ENCODE results near the gene GREM2.

GREM2 gene

DNA sequence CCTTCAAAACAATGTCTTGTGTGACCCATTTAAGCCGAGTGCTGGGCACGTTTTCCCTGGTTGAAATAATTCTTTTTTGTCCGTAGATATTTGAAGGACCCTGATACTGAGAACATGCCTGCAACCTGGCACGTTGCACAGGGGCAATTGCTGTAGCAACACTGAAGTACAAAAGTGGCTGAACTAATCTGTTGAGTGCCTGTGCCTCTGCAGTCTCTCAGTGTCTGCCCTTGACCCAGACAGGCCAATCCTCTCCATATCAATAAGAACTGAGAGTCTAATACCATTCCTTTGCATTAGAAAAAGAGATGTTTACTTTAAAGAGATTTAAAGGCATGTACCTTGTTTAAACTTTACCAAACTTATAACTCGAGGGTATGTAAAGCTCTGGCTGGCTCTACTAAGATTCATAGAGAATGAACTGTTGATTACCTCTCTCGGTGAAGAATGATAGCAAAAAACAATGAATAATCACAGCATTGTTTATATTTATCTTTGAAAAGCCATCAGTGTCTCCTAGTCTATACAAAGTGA is 2.4 kb downstream of the GREM2 start:
- no peak for DNase-seq

DNA sequence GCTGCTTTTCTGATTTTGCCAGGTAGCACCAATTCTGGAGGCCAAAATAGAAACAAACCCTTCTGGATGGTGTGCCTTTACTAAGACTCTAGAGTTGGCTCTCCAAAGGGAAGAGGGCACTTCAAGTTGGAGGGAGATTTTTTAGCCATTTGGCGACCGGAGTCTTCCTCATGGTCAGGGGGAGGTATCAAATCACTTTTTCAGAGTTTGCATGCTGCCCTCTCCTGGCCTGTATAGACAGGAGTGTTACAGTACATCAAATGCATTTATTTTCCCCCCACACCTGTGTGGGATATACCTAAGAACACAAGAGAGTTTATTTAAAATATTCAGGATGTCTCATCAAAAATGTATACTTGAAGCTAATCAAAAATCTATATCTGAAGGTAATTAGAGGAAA is 3.2 kb downstream of the GREM2 start:
- DNase-seq = no peak

DNA sequence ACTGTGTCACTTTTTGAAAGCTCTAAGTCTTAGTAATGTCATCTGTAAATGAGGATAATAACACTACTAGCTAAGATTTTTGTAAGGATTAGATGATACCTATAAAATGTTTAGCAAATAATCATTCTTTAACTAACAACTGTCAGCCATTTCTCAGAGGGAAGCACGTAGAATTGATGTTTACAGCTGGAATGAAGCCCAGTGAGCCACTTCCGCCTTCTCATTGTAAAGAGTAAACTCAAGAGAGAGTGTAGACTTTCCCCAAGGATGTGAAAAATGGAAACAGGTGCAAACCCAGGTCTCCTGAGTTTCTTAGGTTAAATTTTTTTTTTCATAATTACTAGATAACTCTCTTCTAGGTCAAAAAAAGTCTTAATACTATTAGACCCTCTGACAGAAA is 4.9 kb downstream of the GREM2 start:
- DNase-seq = no peak

DNA sequence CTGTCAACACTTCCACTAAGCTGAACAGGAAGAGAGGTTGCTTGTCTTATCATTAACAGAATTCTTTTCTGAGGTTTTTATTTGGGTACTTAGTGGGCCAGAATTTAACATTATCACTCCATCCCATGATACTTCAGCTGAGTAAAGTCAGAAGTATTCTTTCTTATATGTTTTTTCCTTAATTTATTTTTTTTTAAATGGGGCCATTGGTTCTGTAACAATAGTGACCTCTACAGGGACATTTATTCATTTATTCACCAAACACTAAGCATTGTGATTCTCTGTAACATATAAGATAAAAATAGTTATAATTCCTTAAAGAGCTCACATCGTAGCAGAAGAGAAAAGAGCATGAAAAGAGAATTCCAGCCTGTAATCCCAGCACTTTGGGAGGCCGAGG is 9.8 kb downstream of the GREM2 start:
- no peak for DNase-seq

DNA sequence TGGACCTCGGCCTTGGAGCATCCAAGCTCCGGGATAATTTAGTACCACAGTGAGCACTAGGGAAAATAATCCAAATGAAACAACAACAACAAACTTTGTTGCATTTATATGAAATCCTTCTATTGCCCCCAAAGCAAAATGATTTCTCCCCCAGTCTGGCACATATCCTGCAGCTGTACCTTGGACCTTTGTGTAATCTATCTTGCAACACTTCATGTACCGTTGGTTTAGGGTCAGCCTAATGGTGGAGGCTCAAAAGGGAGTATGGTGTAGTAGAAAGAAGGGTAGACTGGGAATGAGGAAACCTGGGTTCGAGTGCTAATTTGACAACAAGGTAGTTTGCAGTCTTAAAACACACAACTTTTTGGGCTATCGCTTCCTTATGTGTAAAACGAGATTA is 12.1 kb downstream of the GREM2 start:
- no peak for DNase-seq

DNA sequence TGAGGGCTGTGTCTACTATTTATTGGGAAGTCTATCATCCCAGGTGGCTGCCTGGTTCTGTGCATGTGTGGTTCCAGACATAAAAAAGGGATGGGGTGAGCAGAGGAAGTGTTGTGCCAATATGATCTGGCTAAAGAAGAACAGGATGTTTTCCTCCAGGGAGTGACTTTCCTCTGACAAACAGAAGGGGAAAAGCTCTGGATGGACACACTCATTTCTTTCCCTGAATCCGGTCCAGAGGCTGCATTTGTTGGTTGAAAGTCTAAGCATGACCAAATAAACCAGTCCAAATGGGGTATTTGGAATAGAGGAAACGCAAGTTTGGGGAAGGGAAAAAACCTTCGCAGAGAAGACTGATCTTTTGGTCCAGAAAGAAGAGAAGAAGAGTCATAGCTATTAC is 12.7 kb downstream of the GREM2 start:
- DNase-seq = no peak

DNA sequence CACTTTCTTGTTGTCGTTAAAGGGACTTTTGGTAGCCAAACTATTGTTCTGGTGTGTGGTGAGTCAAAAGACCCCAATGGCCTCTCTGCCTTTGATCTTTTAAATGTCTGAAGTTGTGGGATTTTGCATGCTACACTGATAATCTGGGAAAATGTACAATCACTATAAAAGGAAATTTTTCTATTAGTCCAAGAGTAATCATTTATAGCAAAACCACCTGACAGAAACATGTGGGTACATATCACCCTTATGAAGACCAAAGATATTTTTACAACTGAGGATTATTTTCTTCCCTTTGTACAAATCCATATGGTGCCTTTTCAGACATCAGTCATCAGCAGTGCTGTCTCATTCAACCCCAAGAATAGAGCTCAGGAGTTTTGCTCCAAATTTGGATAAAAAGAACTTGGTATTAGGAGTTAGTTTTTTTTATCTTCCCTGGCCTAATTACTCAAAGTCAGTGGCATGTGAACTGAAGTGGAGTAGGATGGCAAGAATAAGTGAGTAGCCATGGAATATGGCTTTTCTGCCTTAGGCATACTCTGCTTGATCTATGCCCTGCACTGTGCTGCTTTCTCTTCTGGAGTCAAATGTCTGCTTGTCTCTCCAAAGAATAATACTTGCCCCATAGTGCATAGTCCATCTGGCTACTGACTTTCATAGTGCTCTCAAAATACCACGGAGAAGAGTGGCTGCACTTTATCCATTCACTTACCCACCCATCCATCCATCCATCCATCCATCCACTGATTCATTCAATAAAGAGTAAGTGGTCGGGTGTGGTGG is 13.5 kb downstream of the GREM2 start:
- no peak for DNase-seq

DNA sequence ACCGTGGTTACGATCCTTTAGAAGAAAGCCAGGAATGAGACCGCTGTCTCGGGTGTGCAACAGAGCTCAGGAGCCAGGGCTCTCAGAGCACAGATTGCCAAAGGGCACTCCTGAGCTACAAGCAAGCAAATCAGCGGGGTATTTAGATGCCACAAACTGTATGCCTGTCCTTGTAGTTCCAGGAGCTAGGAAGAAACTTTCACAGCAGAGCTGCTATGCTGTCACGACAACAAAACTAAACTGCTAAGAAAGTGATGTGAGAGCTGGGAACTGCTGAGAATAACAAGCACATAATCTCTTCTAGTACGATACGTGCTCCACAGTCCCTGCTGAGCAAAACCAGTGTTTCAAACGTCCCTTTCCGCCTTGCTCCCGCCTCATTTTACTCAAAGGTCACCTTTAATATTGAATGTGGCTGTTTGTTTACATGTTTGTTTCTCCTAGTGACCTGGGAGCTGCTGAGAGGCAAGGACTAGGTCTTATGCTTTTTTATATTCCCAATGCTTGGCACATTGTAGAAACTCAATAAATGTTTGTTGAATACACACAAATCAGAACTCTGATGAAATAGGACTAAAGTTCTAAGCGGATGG is 14.7 kb downstream of the GREM2 start:
- no peak for DNase-seq

DNA sequence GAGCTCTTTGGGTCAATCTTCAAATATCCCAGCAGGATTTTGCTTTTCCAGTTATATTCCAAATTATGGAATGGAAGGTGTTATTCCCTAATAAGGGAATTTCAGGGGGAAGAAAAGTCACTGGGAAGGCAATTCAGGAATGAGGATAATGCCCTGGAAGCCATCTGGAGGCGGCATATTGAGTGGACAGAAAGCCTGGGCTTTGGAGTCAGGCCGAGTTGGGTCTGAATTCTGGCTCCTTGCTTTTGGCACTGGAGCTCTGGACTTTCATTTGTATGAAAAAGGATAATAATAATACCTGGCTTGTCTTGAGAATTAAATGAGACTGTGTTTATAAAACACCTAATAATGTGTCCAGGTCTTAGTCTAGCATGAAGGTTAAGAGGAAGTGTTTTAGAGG is 16.5 kb downstream of the GREM2 start:
- DNase-seq = no peak

DNA sequence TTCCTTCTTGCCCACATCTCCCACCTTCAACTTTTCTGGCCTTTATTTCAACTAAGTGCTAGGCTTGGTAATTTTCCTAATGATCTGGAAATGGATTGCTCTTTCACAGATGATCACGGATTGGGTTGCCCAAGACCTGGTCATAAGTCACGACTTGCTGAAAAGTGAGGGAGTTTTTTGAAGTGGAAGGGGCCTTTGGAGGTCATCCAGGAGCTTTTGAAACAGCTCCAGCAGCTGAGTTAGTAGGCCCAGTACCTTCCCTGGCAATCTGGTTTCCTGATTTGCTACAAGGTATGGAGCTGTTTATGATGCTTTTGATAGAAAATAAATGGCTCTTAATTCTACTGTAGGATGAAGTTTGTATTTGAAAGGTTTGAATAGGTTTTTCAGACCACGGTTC is 20.4 kb downstream of the GREM2 start:
- no peak for DNase-seq

DNA sequence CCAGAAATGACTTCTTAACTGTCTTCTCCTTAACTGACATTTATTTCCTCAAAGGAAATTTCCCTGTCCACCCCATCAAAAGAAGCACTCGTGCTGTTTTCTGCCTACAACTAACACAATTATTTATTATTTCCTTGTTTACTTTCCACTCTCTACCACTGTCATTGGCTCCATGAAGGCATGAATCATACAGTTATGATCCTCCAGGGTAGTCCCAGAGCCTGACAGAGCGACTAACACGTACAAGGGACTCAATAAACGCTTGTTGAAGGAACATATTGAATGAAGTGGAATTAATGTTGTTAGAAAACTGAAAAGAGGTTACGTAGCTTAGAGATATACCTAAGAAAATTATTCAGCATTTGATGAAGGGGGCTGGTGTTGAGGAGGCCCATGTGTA is 20.9 kb downstream of the GREM2 start:
- no peak for DNase-seq

DNA sequence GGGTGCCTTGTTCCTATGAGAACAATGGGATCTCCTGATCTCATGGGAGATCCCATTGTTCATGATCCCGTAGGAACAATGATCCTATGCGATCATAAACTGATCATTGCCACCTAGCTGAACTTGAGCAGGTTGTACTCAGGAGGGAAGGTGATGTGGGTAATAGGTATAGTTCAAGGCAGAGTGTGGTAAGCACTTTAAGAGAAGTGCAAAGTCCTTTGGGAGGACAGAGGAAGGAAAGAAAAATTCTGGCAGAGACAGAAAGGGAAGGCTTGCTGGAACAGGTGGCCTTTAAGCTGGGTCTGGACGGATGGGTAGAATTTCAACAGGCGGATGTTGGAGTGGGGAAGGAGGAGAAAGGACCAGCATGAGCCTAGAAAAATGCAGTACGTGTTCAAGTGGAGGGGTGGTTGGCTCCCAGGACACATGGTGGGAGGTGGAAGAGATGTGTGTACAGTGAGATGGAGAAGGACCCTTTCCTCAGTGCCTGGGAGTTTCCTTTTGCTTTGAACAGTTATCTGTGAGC is 22.3 kb downstream of the GREM2 start:
- DNase-seq = no peak

DNA sequence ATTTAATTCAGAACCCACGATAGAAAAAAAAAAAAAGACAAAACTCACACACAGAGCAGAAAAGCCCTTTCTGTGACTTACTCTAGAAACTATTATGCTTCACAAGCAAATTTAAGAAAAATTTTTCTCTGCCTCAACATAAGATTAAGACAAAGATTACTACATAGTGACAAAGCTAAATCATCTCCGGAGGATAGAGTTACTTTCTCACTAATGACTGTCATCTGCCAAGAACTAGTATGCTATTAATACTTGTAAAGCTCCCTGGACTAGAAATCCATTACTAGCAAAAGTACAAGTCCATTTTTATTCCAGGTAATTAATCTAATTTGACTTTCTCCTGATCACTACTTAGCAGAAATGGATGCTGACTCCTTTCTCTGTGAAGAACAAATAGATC is 25.9 kb downstream of the GREM2 start:
- no peak for DNase-seq

DNA sequence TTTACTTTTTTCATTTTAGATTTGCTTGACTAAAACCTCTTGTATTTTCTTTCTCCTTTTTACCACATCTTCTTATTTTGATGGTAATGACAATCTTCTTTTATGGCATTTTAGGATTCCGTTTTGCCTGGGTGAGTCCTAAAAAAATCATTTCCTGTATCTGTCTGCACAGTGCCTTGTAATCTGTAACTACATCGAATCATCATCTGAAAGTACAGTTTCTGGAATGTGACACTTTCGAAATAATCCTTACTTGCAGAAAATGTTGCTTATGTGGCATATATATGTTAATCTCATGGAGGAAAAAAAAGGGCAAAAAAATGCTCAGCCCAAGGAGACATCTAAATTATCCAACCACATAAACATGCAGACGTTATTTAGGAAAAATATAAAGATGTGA is 29.0 kb downstream of the GREM2 start:
- DNase-seq = no peak

DNA sequence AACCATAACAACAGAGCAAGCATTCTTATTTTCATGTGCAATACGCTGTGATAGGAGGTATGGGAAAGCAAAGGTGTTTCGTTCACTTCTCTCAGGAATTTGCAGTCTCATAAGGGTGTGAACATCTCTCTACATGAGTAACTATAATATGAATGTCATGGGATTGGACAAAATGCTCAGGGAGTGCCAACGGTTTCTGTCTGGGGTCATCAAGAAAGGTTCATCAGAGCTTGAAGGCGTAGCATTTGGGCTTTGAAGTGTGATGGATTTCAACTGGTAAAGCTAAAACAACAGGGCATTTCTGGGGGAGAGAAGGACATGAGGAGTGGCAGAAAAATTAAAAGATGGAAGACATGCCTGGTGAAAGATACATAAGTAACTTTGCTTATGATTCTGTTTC is 32.4 kb downstream of the GREM2 start:
- no peak for DNase-seq

DNA sequence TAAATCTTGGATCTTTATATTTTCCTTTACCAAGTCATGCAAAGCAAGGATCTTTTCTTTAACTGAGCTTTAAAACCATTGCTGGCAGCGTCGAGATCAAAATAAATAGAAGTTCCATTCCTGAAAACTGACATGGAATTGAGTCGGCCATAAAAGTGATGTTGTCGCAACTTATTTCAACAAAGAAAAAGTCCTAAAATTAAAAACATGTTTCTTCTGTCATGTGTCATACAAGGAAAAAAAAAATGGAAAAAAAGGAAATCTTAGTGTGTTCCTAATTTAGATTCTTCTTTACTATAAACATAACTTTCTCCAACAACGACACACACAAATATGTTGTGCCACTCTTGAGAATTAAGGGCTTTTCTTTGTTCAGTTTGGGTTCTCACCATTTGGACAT is 34.9 kb downstream of the GREM2 start:
- DNase-seq = no peak

DNA sequence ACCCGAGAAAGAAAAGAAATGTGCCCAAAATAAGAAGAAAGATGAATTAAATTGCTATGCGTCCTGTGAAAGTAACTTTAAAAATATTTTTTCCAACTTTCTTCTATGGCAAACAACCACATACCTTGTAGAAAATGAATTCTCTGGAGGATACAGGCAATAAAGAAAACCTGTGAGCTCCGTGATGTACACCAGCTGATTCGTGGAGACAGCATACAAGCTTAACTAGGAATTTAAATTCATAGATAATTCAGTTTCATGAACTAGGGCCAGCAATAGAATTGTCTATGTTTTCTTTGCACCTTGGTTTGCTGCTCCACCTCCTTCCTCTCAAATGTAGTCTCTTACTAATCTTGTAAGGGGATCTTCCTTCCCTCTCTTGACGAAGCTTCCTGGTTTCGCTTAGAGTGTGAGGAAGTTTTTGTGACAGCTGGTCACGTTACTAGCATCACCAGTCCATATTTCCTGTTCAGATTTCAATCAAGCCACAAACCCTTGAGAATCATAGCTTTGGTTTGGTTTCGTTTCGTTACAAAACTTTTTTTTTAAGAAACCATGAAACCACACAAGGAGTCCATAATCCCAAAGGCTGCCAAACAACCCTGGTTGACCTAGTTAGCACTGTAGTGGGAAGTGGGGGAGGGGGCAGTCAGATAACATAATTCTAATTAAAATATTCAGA is 35.8 kb downstream of the GREM2 start:
- DNase-seq = peak; percentile 21 to 40

DNA sequence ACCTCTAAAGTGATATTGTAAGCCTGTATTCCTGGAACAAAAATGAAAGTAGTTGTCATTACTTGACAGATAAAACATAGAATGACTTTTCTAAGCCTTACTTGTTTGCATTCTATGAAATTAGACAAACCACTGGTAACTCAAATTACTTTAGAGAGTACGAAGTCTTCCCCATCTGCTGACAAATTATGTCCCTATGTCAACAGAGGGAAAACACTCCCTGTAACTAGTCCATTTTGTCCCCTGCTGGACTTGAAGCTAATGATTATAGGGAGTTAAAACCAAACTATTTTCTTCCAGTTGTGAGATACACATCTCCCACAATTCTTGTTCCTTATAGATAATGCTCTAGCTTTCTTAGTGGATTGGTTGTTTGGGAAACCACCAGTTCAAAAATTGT is 39.6 kb downstream of the GREM2 start:
- DNase-seq = no peak

DNA sequence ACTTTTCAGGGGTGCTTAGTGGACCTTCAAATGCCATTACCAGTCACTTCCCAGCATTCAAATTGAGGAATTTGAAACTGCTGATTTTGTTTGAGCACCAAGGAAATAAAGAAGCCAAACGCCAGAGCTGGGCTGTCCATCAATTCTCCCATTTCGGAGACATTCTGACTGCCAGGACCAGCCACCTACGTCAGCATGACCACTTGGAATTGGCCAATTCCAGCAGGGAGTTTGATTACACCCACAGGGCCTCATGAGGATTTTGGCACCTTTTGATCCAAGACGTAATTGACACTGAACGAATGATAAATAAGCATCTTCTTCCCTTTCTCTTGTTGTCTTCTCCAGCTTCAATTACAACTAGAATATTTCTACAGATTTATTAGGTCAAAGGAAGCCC is 40.2 kb downstream of the GREM2 start:
- no peak for DNase-seq

DNA sequence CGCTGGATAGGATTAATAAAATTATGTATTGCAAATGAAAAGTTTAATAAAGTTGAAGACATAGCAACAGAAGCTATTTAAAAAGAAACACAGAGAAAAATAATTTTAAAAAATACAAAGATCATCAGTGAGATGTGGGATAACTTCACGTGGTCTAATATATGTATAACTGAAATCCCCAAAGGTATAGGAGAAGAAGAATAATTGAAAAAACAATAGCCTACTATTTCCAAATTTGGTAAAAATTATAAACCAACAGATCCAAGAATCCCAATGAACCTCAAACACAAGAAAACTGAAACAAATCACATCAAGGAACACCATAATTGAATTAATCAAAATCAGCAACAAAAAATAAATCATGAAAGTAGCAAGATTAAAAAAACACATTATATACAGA is 44.9 kb downstream of the GREM2 start:
- no peak for DNase-seq

DNA sequence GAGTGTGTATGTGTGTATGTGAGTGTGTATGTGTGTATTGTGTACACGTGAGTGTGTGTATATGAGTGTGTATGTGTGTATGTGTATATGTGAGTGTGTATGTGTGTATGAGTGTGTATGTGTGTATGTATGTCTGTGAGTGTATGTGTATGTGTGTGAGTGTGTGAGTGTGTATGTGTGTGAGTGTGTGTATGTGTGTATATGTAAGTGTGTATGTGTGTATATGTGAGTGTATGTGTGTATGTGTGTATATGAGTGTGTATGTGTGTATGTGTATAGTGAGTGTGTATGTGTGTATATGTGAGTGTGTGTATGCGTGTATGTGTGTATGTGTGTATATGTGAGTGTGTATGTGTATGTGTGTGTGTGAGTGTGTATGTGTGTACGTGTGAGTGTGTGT is 49.2 kb downstream of the GREM2 start:
- DNase-seq = no peak

DNA sequence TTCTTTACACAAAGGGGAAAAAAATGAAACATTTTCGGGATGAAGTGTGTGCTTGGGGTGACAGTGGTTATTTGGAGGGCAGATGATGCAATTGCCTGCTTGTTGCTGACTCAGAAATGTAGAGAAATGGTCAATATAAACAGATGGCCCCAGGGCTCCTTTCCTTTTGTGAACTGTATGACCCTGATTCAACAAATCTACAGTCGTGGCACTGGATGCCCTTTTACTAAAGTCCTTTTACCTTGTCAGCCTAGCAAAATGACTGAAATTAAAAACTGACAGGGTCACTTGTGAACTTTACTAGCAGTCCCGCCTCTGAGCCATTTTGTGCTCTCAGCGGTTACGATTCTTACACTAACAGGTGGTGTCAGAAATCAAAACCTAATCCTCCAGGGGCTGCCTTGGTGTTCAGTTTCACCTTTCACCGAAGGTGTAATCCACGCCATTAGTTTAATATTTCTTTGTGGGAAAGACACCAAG is 49.8 kb downstream of the GREM2 start:
- no peak for DNase-seq

DNA sequence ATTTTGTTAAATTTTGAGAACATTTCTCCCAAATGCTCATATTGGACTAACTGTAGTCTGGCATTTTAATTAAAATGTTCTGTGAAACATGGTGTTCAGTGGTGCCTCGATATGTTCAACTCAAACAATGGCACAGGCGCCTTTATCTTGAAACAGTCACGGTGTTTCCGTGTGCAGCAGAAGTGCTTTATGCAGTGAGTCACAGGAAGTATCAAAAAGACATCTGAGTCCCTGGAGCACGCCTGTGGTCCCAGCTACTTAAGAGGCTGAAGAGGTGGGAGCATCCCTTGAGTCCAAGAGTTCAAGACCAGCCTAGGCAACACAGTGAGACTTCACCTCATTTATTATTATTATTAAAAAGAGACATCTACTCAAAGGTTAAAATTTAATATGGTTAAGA is 52.2 kb downstream of the GREM2 start:
- no peak for DNase-seq

DNA sequence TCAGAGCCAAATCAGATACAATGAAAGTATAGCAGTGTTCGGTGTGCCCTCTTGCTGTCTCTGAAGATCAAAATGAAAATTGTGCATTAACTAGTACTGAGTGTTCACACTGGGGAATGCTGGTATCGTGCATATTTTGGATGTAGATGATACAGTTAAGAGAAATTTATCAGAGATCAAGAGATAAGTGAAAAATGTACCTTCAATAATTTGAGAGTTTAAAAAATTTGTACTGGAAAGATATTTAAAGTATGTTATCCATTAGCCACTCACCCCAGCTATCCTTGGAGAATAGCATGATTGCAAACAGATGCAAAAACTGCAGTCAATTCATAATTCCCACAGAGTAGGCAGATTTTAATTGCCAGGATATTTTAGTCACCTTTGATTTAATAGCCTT is 56.4 kb downstream of the GREM2 start:
- no peak for DNase-seq
